Measurements from ENCODE around the gene INTS3. TPM values are rescaled to one million over a fixed set of nuclear protein-coding genes. Genes with fewer than 3 reads are reported as not detected.
"Not testable (repeated sequence)": the region's sequence is repeated elsewhere in the genome, so short reads cannot be mapped to it uniquely, and the experiment has no call there.

INTS3 gene
- total and polyA plus RNA-seq, 2 of the 8 experiments (the other 6 are each of a cell fraction or from before 2014, with no cell fraction given) = 66.8 to 93.2 TPM

DNA sequence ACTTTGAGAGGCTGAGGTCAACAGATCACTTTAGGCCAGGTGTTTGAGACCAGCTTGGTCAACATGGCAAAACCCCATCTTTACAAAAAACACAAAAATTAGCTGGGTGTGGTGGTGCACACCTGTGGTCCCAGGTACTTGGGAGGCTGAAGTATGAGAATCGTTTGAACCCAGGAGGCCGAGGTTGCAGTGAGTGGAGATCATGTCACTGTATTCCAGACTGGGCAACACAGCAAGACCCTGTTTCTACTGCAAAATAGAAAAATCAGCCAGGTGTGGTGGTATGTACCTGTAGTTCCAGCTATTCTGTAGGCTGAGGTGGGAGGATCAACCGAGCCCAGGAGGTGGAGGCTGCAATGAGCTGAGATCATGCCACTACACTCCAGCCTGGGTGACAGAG, 4.2 kb upstream of the INTS3 start (continued):
- no peak for TF ChIP-seq NANOG (IDR thresholded peaks at IDR 0.05; ENCODE audit: insufficient read depth, low read depth, low read length, poor library complexity, severe bottlenecking)
- TF ChIP-seq TAF1 (IDR thresholded peaks at IDR 0.05; ENCODE audit: low read depth, low read length) = no peak

DNA sequence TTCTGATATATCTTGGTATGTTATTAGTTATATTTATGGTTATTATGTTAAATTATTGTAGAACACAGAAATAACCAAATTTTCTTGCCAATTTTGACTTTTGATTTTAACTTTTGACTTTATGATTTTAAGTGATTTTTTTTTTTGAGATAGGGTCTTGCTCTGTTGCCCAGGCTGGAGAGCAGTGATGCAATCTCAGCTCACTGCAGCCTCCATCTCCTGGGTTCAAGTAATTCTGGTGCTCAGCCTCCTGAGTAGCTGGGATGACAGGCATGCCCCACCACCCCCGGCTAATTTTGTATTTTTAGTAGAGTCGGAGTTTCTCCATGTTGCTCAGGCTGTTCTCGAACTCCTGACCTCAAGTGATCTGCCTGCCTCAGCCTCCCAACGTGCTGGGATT, 3.2 kb upstream of the INTS3 start:
- not testable (repeated sequence) for H2BK20ac ChIP-seq (ENCODE audit: low read length); H3K79me1 ChIP-seq (ENCODE audit: low read depth, low read length); H3K14ac ChIP-seq (ENCODE audit: insufficient read length); H2BK120ac ChIP-seq (replicated peaks; ENCODE audit: low read depth, low read length); H3K9ac ChIP-seq (replicated peaks in 1 of 4; ENCODE audit: extremely low read depth in 1 of 4, low read depth in 3 of 4, low read length in 3 of 4); H2AFZ ChIP-seq (ENCODE audit: low read length); H2BK15ac ChIP-seq (ENCODE audit: low read length); H2BK5ac ChIP-seq (ENCODE audit: low read depth, low read length); H3K27ac ChIP-seq (ENCODE audit: low read depth, low read length); H3K9me3 ChIP-seq (ENCODE audit: insufficient read depth in 2 of 2, low read depth in 1 of 2, low read length in 1 of 2); H3K4me3 ChIP-seq (ENCODE audit: extremely low read depth in 1 of 4, insufficient read depth in 2 of 4, low read depth in 3 of 4, low read length in 4 of 4); H4K91ac ChIP-seq (replicated peaks; ENCODE audit: insufficient read length, low read length); H3K4ac ChIP-seq (replicated peaks; ENCODE audit: insufficient read length, low read depth, low read length); H3K18ac ChIP-seq (ENCODE audit: extremely low read depth, low read length); H2BK12ac ChIP-seq (ENCODE audit: low read depth, low read length); H3K4me2 ChIP-seq (ENCODE audit: insufficient read depth in 1 of 2, low read depth in 2 of 2, low read length in 2 of 2); H3K36me3 ChIP-seq (ENCODE audit: control insufficient read depth in 2 of 4, insufficient read depth in 4 of 4, low read length in 3 of 4); H3K27me3 ChIP-seq (replicated peaks in 1 of 4; ENCODE audit: control insufficient read depth in 3 of 4, extremely low read depth in 1 of 4, insufficient read depth in 3 of 4, low read length in 3 of 4); H2AK5ac ChIP-seq (ENCODE audit: low read depth, low read length); H3K23me2 ChIP-seq (ENCODE audit: low read depth, low read length); H4K8ac ChIP-seq (ENCODE audit: extremely low read depth, insufficient read depth, low read length); H4K20me1 ChIP-seq (replicated peaks in 1 of 2; ENCODE audit: control insufficient read depth in 1 of 2, insufficient read depth in 2 of 2, low read length in 2 of 2); H4K5ac ChIP-seq (ENCODE audit: insufficient read length, low read depth, low read length); H3K56ac ChIP-seq (replicated peaks; ENCODE audit: insufficient read length, low read depth, low read length); H3K23ac ChIP-seq (ENCODE audit: insufficient read length); FAIRE-seq; DNase-seq (ENCODE audit: low read depth in 1 of 2, low spot score in 2 of 2)
- H3K4me1 ChIP-seq (replicated peaks in 1 of 4; ENCODE audit: control insufficient read depth in 3 of 4, insufficient read depth in 4 of 4, low read length in 3 of 4) = peaks cover 0 to 11% (median 3%) of the 10 kb centered on the region in 4 experiments; a peak in 5 of 7 replicates
- ChIA-PET POLR2A (ENCODE audit: partially characterized antibody) (interaction anchor here (1.3 to 1.4 kb wide), 2 partner anchors 14 to 91 kb away, joined by 4 to 5 read pairs; partner anchors contain the start of gene CHTOP), CTCF (ENCODE audit: partially characterized antibody) (interaction anchor here (0.9 to 1.9 kb wide), 3 partner anchors 9 to 48 kb away, joined by 3 to 7 read pairs (median 4); no protein-coding TSS in a partner anchor)
- 92% methylated on average over 4 of the region's 4 CpGs; no CpG with 5 or more reads in 1 of the 2 experiments for WGBS, 2 experiments (ENCODE audit: extremely low coverage in 1 of 2, insufficient coverage in 1 of 2, insufficient read length in 1 of 2, insufficient replicate concordance in 2 of 2, low coverage in 1 of 2, low lambda C conversion rate in 2 of 2, missing lambda C conversion rate in 1 of 2)
- peaks cover 0 to 13% of the 10 kb centered on the region in 2 experiments; a peak in 2 of 4 replicates for H3K79me2 ChIP-seq (ENCODE audit: control insufficient read depth in 1 of 2, insufficient read depth in 2 of 2, low read length in 2 of 2)

Data from H1 (cell line).